SW480 (cell line): ENCODE results near the gene ZBTB42.

Experiments used
- DNase-seq: peaks from one replicate; pipeline ENCODE4 v3.0.0-alpha.2; 2016; ENCODE audit warnings: low spot score

The ZBTB42 gene

DNA sequence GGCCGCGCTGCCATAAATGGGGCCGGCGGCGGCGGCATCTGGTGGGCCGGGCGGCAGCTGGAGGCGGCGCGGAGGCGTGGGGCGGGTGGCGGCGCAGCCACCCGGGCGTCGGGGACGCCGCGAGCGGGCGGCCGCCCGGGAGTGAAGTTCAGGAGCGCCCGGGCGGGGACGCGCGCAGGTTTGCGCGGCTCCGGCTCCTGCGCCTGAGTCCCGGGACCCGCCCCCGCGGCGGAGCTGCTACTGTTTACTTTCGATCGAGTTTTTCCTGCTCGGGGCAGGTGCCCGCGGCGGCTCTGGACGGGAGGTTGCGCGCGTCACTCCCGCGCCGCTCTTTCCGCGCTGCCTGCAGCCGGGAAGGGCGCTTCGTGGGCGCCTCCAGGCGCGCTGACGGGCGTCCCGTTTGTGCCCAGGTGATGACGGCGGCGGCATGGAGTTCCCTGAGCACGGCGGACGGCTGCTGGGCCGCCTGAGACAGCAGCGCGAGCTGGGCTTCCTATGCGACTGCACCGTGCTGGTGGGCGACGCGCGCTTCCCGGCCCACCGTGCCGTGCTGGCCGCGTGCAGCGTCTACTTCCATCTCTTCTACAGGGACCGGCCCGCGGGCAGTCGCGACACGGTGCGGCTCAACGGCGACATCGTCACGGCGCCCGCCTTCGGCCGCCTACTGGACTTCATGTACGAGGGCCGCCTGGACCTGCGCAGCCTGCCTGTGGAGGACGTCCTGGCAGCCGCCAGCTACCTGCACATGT lies at the start of gene ZBTB42:
ZBTB42 (plus strand) TSS at position 331 of the 749 bp plus-strand sequence; CDS start at position 428, 97 bp downstream.
- peak; percentile 66 for DNase-seq

DNA sequence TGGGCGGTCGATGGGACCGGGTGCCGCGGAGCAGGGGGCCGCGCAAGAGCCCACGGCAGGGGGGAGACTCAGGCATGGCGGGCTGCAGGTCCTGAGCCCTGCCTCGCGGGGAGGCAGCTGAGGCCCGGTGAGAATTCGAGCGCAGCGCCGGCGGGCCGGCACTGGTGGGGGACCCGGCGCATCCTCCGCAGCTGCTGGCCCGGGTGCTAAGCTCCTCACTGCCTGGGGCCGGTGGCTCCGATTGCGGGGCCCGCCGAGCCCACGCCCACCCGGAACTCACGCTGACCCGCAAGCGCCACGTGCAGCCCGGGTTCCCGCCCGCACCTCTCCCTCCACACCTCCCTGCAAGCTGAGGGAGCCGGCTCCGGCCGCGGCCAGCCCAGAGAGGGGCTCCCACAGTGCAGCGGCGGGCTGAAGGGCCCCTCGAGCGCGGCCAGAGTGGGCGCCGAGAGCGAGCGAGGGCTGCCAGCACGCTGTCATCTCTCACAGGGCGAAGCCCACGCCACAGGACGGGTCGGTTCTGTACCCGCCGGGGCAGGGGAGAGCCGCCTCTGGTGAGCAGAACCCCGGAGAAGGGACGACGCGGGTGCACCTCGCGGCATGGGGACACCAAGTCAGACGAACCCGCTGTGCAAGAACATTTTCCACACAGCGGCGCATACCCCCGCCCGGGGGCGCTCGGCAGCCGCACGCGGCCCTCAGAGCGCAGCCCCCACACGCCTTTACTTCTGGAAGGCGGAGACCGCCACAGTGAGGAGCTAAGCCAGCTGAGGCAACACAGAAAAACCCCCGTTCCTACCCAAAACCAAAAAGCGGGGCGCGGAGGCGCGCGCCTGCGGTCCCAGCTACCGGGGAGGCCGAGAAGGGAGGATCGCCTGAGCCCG lies 49.1 kb upstream of the ZBTB42 start:
- no peak for DNase-seq

DNA sequence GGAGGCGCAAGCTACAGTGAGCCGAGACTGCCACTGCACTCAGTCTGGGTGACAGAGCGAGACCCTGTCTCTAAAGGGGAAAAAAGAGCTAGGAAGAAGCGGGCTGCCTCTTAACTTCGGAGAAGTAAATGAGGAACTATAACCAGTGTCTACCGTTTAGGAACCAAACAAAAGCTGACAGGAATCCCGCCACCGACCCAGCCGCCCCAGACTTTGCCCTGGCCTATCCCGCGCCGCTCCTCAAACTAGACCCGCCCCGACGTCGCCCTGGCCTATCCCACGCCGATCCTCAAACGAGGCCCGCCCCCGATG lies 48.5 kb upstream of the ZBTB42 start:
- no peak for DNase-seq

DNA sequence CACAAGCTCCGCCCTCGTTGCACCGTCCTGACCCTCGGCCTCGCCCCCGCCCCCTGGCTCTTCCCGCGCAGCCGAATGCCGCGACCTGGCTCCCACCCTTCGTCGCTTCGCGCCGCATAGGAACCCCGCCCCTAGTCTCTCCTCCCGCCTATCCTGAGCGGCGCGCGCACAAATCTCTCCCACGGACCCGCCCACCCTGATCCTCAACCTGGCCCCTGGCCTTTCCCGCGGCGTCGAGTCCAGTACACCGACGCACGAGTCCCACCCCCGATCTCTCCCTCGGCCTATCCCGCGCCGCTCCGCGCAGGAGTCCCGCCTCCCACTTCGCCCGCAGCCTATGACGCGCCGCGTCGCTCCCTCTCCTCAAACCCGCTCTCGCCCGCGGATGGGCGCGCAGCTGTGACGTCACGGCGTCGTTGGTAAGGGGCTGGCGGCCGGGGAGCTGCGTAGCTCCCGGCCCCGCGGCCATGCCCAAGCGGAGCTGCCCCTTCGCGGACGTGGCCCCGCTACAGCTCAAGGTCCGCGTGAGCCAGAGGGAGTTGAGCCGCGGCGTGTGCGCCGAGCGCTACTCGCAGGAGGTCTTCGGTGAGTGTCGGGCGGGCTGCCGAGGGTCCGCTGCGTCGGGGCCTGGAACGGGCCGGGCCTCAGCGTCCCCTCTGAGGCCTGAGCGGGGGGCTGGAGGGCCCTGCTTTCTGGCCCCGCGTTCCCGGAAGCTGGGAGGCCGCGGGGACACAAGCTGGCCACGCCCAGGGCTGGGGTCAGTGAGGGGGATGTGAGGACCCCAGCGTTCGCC lies 48.0 kb upstream of the ZBTB42 start, which contains the start of gene SIVA1:
SIVA1 (plus strand) TSS at position 413 of the 793 bp plus-strand sequence; CDS start at position 468, 55 bp downstream.
- DNase-seq: peak; percentile 99

DNA sequence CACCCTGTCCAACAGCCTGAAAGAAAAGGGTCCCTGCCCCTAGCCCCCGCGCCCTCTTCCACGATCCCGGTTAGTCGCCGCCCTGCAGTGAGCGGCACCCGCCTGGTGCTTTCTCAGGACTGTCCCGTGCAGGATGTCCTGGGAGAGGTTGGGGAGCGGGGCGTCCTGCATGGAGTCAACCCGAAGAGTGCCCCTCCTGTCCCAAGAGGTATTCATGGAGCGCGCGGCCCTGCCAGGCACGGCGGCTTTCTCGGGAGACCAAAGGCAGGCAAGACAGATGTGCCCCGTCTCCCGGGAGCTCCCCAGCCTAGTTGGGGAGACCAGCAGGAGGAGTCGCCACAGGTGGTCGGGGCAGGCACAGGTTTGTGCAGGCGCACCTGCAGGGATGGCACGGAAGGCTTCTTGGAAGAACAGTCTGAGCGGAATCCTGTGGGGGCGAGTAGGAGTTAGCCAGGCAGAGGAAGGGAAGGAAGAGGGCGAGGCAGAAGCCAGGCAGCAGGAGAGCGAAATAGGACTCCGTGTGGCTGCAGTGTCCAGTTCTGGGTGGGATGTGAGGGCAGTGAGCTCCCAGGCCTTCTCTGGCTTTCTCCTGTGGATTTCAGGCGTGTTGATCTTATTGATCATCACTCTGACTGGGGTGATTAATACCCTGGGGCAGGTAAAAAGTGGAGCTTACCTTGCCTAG lies 47.2 kb upstream of the ZBTB42 start:
- DNase-seq: no peak

DNA sequence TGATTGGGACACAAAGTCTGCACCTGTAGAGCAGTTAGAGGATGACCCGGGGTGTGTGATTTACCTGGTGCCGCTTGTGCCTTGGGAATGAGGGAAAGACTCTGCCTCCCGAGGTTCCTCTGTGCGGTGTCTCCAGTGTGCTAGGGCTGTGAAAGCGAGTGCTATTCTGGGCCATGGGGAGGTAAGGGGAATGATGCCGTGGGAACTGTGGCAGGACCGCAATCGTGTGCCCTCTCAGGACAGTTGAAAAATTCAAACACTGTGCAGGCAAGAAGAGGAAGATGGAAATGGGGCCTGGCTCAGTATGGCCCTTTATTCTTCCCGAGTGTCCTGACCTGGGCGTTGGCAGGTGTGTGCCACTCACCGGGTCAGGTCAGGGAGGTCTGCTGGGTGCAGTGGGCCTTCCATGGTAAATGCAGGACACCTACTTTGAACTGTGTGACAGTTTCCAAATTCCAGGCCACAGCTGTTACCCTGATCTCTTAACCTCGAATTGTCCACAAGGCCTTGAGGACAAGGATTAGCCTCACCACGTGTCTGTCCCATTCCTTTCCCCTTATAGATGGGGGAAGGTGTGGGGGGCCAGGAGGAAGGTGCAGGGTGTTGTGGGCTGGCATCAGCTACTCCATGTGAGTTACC lies 46.6 kb upstream of the ZBTB42 start:
- DNase-seq: no peak

DNA sequence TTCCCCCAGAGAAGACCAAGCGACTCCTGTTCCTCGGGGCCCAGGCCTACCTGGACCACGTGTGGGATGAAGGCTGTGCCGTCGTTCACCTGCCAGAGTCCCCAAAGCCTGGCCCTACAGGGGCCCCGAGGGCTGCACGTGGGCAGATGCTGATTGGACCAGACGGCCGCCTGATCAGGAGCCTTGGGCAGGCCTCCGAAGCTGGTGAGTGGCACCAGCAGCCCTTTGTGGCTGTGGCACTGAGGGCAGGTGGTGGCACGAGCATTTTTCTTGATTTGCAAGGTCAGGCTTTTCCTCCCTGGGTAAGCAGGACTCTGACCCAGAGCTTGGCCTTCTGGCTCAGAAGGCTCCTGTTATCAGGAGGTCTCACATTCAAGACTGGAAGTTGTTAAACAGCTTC lies 45.3 kb upstream of the ZBTB42 start:
- no peak for DNase-seq

DNA sequence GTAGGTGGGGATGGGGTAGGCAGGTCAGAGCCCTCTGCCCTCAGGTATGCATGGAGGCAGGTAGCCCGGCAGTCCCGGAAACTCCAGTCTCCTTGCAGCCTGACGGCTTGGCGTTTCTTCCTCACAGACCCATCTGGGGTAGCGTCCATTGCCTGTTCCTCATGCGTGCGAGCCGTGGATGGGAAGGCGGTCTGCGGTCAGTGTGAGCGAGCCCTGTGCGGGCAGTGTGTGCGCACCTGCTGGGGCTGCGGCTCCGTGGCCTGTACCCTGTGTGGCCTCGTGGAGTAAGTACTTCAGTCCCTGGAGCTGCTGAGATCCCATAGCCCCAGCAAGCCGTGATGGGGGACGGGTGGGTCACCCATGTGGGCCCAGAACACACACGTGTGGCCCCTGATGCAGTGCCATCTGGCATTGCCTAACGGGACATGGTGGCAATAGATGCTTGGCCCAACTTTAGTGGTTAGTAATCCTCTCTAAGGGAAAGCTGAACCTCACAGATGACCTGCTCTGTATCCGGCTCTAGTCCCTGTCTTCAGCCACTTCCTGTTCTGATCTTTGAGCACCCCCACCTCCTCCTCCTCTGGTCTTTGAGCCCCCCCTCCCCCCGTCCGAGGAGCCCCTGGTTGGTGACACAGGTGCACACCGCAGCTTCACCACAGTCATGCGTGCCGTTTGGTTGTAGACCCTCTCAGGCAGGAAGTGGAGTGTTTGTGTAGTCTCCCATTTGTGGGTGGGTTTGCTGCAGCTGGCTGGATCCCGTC lies 44.2 kb upstream of the ZBTB42 start:
- DNase-seq: no peak

GRCh38 chr14:104757238-104757585 lies 43.7 kb upstream of the ZBTB42 start:
- DNase-seq: no peak

GRCh38 chr14:104757681-104758392 lies 43.1 kb upstream of the ZBTB42 start:
- DNase-seq: no peak

- DNase-seq: no peak
These were observed 41.6 kb upstream of the ZBTB42 start for GRCh38 chr14:104758981-104759969.

DNA sequence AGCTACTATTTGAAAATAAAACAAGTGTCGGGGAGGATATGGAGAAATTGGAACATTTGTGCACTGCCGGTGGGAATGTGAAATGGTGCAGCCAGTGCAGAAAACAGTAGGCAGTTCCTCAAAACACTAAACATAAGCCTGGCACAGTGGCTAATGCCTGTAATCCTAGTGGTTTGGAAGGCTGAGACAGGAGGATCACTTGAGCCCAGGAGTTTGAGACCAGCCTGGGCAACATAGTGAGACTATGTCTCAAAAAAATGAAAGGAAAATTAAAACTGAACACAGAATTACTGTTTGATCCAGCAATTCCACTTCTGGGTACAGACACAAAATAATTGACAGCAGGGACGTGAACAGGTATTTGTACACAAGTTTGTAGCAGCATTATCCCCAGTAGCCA lies 35.4 kb upstream of the ZBTB42 start:
- no peak for DNase-seq

DNA sequence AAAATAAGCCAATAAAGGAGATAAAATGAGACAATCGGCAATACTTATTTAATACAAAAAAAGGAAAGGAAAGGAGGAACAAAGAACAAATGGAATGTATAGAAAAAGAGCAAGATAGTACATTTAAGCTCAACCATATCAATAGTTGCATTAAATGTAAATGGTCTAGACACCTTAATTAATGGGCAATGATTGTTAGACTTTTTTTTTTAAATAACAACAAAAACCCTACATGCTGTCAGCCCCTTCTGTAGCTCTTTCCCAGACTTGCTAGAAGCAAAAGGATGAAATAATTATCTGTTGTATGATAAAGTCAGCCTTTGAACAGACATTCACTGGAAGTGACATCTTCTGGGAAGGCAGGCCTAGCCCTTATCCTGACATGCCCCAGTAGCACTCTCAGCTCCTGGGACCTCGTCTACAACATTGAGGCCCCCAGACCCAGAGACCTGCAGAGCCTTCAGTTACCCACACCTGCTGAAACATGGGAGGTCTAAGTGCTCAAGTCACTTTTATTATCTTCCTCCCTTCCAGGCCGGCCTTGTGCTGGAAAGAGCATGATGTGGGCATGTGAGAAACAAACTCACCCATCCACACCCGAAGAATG lies 34.5 kb upstream of the ZBTB42 start:
- no peak for DNase-seq

DNA sequence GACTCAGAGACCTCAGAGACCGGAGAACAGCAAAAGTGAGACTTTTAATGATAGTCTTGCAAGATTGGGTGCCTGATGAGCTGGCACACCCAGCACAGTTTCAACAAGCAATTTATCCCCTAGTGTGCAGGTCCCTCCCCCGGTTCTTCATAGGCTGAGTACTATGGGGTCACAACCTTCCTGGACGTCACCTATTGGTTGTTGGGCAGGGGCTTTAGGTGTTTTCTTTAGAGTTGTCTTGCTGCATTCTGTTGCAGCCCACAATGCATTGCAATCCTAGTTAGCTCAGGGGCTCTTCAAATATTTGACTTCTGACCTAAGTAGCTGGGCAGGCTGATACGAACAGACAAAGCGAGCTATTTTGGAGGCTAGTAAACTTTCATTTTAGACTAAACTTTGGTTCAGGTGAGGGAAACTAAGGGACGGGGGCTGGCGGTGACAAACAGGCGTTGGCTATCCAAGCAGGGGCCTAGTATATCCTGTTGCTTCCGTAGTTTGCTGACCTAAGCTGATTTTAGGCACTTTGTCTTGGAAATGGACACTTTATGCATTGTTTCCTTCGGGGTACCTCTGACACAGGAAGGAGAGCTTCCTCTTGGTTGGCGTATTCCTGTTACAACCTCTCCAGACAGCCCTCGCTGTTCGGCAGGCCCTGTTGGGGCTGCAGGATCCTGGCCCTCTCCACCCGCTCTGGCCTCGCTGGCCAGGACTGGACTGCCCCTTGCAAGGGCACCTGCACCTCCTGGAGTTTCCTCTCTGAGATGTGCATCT lies 33.9 kb upstream of the ZBTB42 start:
- no peak for DNase-seq

GRCh38 chr14:104767634-104767918 lies 33.3 kb upstream of the ZBTB42 start:
- no peak for DNase-seq

DNA sequence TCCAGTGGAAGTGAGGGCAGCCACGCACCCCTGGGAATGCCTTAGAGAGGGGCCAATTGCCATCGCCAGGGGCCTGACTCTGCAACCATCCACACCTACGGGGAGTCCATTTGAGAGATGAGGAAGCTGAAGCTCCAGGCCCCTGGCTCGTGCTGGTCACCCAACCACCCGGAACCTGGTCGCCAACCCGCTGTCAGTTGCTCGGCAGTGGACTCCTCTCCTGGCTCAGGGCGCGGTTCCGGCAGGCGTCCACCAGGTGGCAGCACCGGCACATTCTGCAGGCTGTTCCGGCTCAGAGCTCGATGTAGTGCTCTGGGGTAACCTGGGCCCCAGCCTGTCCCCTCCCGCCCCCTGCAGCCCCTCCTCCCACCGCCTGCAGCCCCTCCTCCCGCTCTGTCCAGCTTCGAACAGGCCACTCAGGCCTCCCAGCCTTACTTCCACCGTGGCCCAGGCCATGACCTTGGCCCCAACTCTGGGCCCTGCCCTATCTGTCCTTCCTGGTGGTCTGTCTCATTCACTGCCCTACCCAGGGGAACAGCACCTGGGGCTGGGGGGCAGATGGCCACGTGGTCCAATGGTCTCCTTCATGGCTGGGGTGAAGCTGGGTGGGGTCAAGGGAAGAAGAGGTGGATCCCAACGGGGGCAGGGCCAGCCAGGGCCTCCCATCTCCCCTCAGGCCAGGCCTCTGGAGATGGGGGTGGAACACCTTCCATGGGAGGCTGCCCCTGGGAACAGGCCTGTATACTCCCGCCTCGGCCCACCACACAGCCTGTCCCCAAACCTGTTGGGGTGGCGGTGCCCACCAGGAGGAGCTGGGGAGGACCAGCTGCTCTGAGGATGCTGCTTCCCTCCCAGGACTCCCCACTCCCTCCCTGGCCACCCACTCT lies 32.2 kb upstream of the ZBTB42 start:
- DNase-seq: peak; percentile 74
